B cell (primary cell): Measurements from ENCODE around the gene OVCH1. TPM values are rescaled to one million over a fixed set of nuclear protein-coding genes. Genes with fewer than 3 reads are reported as not detected.

Source experiments
- ATAC-seq: fragments of 200-7000 bp; cut with Tn5 transposase; one replicate; pipeline ENCODE4 v1.10.0; 2021; ENCODE audit warnings: low read depth, mild to moderate bottlenecking, moderate number of reproducible peaks, moderate library complexity
- CTCF ChIA-PET: fragments of 350-600 bp; sonication (Branson Sonifier 250); formaldehyde crosslinking; loops from one replicate; lab custom pipeline; 2021; ENCODE audit warnings: antibody characterized with exemption, inconsistent platforms; lab: Charles Lee
- POLR2A ChIA-PET: fragments of 350-600 bp; sonication (Branson Sonifier 250); formaldehyde crosslinking; loops from one replicate; lab custom pipeline; 2021; ENCODE audit warnings: antibody characterized with exemption; lab: Charles Lee
- DNase-seq: peaks from one replicate; pipeline ENCODE4 v3.0.0; 2013
- H2AFZ ChIP-seq: 2 replicates; pipeline ENCODE4 v1.6.1; 2012; ENCODE audit warnings: mild to moderate bottlenecking, low read depth, low read length; ENCODE audit not compliant: insufficient read depth, poor library complexity, severe bottlenecking
- H3K27ac ChIP-seq, 2 donors: 1 replicate in 1 of 2; 2 replicates in 1 of 2; pipeline ENCODE4 v1.5.1; 2012 to 2013; ENCODE audit warnings: low read length in 2 of 2, mild to moderate bottlenecking in 2 of 2, moderate library complexity in 1 of 2
- H3K27me3 ChIP-seq, 4 experiments: fragments of 200-600 bp in 1 of 4; sonication (generic) in 1 of 4; replicated peaks in 1 of 4; 1 replicate in 2 of 4; 2 replicates in 2 of 4; pipeline versions ENCODE4 v1.6.1 to v1.7.0; 2013 to 2016; ENCODE audit warnings: low read length in 3 of 4, mild to moderate bottlenecking in 2 of 4, mixed read lengths in 1 of 4, moderate library complexity in 1 of 4; ENCODE audit not compliant: insufficient read depth in 4 of 4, control insufficient read depth in 3 of 4; ENCODE audit errors: control extremely low read depth in 1 of 4
- H3K36me3 ChIP-seq, 2 experiments: replicated peaks in 1 of 2; 1 replicate in 1 of 2; 2 replicates in 1 of 2; pipeline versions ENCODE4 v1.6.1 to v1.7.1; 2013; ENCODE audit warnings: low read length in 1 of 2; ENCODE audit not compliant: insufficient read depth in 2 of 2, control insufficient read depth in 1 of 2; ENCODE audit errors: control extremely low read depth in 1 of 2, extremely low read depth in 1 of 2
- H3K4me1 ChIP-seq, 2 donors: fragments of 200-600 bp in 1 of 2; sonication (generic) in 1 of 2; 1 replicate in 1 of 2; 2 replicates in 1 of 2; pipeline versions ENCODE4 v1.5.1 to v1.6.1; 2013 to 2017; ENCODE audit warnings: low read length in 2 of 2; ENCODE audit not compliant: control insufficient read depth in 2 of 2, insufficient read depth in 2 of 2
- H3K4me2 ChIP-seq: replicated peaks from 2 replicates; pipeline ENCODE3; 2012; ENCODE audit warnings: mild to moderate bottlenecking, low read depth, low read length; ENCODE audit not compliant: poor library complexity, severe bottlenecking
- H3K4me3 ChIP-seq, 5 experiments: fragments of 200-600 bp in 1 of 5; sonication (generic) in 1 of 5; 1 replicate in 3 of 5; 2 replicates in 2 of 5; pipeline versions ENCODE4 v1.5.1 to v1.7.0; 2011 to 2016; ENCODE audit warnings: low read length in 4 of 5, mild to moderate bottlenecking in 4 of 5, low read depth in 2 of 5, control low read depth in 1 of 5, moderate library complexity in 1 of 5; ENCODE audit not compliant: insufficient read depth in 1 of 5; ENCODE audit errors: control extremely low read depth in 1 of 5, extremely low read depth in 1 of 5
- H3K79me2 ChIP-seq: fragments of 200-600 bp; sonication (generic); one replicate; pipeline ENCODE4 v1.6.0; 2016; ENCODE audit warnings: low read length; ENCODE audit not compliant: control insufficient read depth, insufficient read depth
- H3K9ac ChIP-seq: fragments of 200-600 bp; sonication (generic); 2 replicates; pipeline ENCODE4 v1.6.1; 2017; ENCODE audit warnings: mild to moderate bottlenecking, low read length, moderate library complexity
- H3K9me3 ChIP-seq, 3 donors: one replicate each; pipeline versions ENCODE4 v1.6.1 to v1.7.1; 2013; ENCODE audit warnings: low read length in 2 of 3; ENCODE audit not compliant: control insufficient read depth in 2 of 3, insufficient read depth in 1 of 3; ENCODE audit errors: control extremely low read depth in 1 of 3
- H4K20me1 ChIP-seq: 2 replicates; pipeline ENCODE4 v1.6.0; 2012; ENCODE audit warnings: mild to moderate bottlenecking, low read length; ENCODE audit not compliant: insufficient read depth, control insufficient read depth, poor library complexity, severe bottlenecking
- H3K27ac Mint-ChIP-seq: one replicate; pipeline ENCODE4 v1.8.0; 2021; ENCODE audit warnings: mixed read lengths
- H3K27me3 Mint-ChIP-seq: one replicate; pipeline ENCODE4 v1.8.0; 2021; ENCODE audit warnings: mixed read lengths
- H3K4me1 Mint-ChIP-seq: one replicate; pipeline ENCODE4 v1.8.0; 2021; ENCODE audit warnings: mixed read lengths
- H3K4me3 Mint-ChIP-seq: one replicate; pipeline ENCODE4 v1.8.0; 2021; ENCODE audit warnings: mixed read lengths
- H3K9me3 Mint-ChIP-seq: one replicate; pipeline ENCODE4 v1.8.0; 2022; ENCODE audit warnings: mixed read lengths; ENCODE audit not compliant: insufficient read depth
- CTCF ChIP-seq: fragments of 200-600 bp; IDR thresholded peaks from one replicate; pipeline ENCODE4 v1.8.0; 2022; ENCODE audit warnings: antibody characterized with exemption, mild to moderate bottlenecking
- EZH2 ChIP-seq: IDR thresholded peaks from 2 replicates; pipeline ENCODE4 v1.6.1; 2012; ENCODE audit warnings: borderline replicate concordance, low read depth, mild to moderate bottlenecking, moderate library complexity, low read length; ENCODE audit not compliant: insufficient read depth, poor library complexity, severe bottlenecking
- WGBS: methylation state at CpG from one replicate; pipeline ENCODE4 v1.1.5; 2013; ENCODE audit warnings: missing lambda C conversion rate; ENCODE audit not compliant: insufficient coverage; 5-methylcytosine and 5-hydroxymethylcytosine counted together
- intact Hi-C: fragments of 100-400 bp; cut with micrococcal nuclease; formaldehyde crosslinking; loops from one replicate; pipeline ENCODE4 v1.10.0; 2022
- polyA plus RNA-seq: library from polyadenylated mRNA; depleted of rRNA; stranded (reverse); fragments of >200 nt; gene quantifications from 2 replicates; pipeline ENCODE4 v1.2.3, GENCODE V29; 2012
- total RNA-seq, 2 donors: library from RNA; stranded (reverse); fragments of 120-200 nt in 1 of 2; gene quantifications; 1 replicate in 1 of 2; 2 replicates in 1 of 2; pipeline versions ENCODE4 v1.2.3 to v1.2.4, GENCODE V29; 2013 to 2022

Gene OVCH1
- total and polyA plus RNA-seq, 2 donors (not counting 1 experiment from before 2014, with no cell fraction given), result not detected

- Histone ChIP-seq H3K79me2 (no peaks in the 10 kb centered on the region), H3K9me3 (no peaks in the 10 kb centered on the region), H3K9ac (no peak overlapping the region), H3K27me3 (no peaks in the 10 kb centered on the region), H2AFZ (no peak overlapping the region), H4K20me1 (no peaks in the 10 kb centered on the region), H3K4me3 (no peak overlapping the region), H3K4me2 (no peak overlapping the region), H3K4me1 (no peaks in the 10 kb centered on the region), H3K27ac (no peak overlapping the region), H3K36me3 (no peaks in the 10 kb centered on the region)
- ChIA-PET POLR2A (no interaction called here), CTCF (interaction anchor here (0.7 to 1.3 kb wide), 4 partner anchors 10 to 1290 kb away, joined by 3 read pairs; no protein-coding TSS in a partner anchor)
- Mint-ChIP-seq H3K27me3 (peaks cover 10% of the 10 kb centered on the region), H3K4me3 (no peak overlapping the region), H3K4me1 (no peaks in the 10 kb centered on the region), H3K9me3 (no peaks in the 10 kb centered on the region), H3K27ac (no peak overlapping the region)
- 90% methylated on average over 5 of the region's 7 CpGs for WGBS
- intact Hi-C loops, result no loop called here
- DNase-seq (no peak), ATAC-seq (no peak)
- TF ChIP-seq EZH2, result no peak
- TF ChIP-seq CTCF, result no peak
Measured at GRCh38 chr12:29517264-29517663, 19.8 kb upstream of the OVCH1 start.

- Histone ChIP-seq H3K9ac (no peak overlapping the region), H3K4me2 (no peak overlapping the region), H3K27me3 (no peaks in the 10 kb centered on the region), H3K27ac (no peak overlapping the region), H3K36me3 (no peaks in the 10 kb centered on the region), H2AFZ (no peak overlapping the region), H3K4me3 (no peak overlapping the region), H4K20me1 (no peaks in the 10 kb centered on the region), H3K79me2 (no peaks in the 10 kb centered on the region), H3K4me1 (no peaks in the 10 kb centered on the region), H3K9me3 (no peaks in the 10 kb centered on the region)
- POLR2A ChIA-PET, result interaction anchor here (0.5 kb wide), 1 partner anchor 1242 kb away, joined by 3 read pairs; no protein-coding TSS in a partner anchor
- H3K9me3 Mint-ChIP-seq, result no peaks in the 10 kb centered on the region
- no peak for DNase-seq
- WGBS, result 60% methylated on average over 1 of the region's 2 CpGs
- CTCF ChIA-PET, result interaction anchor here (1.2 to 1.3 kb wide), 2 partner anchors 9 to 10 kb away, joined by 3 read pairs; no protein-coding TSS in a partner anchor
- H3K27ac Mint-ChIP-seq, result no peak overlapping the region
- intact Hi-C loops, result no loop called here
- H3K4me3 Mint-ChIP-seq, result no peak overlapping the region
- no peak for ATAC-seq
- H3K27me3 Mint-ChIP-seq, result peaks cover 10% of the 10 kb centered on the region
- TF ChIP-seq CTCF (no peak), EZH2 (no peak)
- H3K4me1 Mint-ChIP-seq, result no peaks in the 10 kb centered on the region
Measured at GRCh38 chr12:29516431-29516875, 19.0 kb upstream of the OVCH1 start.
